Measurements from ENCODE around the gene B4GALT3.

B4GALT3 gene

GRCh38 chr1:161201836-161202712 lies 24.8 kb upstream of the B4GALT3 start, which contains the start of gene NDUFS2:
Gene NDUFS2 (plus strand): TSS chr1:161202367. CDS start chr1:161202386, 19 bp downstream.
- peak; percentile 99 for DNase-seq

DNA sequence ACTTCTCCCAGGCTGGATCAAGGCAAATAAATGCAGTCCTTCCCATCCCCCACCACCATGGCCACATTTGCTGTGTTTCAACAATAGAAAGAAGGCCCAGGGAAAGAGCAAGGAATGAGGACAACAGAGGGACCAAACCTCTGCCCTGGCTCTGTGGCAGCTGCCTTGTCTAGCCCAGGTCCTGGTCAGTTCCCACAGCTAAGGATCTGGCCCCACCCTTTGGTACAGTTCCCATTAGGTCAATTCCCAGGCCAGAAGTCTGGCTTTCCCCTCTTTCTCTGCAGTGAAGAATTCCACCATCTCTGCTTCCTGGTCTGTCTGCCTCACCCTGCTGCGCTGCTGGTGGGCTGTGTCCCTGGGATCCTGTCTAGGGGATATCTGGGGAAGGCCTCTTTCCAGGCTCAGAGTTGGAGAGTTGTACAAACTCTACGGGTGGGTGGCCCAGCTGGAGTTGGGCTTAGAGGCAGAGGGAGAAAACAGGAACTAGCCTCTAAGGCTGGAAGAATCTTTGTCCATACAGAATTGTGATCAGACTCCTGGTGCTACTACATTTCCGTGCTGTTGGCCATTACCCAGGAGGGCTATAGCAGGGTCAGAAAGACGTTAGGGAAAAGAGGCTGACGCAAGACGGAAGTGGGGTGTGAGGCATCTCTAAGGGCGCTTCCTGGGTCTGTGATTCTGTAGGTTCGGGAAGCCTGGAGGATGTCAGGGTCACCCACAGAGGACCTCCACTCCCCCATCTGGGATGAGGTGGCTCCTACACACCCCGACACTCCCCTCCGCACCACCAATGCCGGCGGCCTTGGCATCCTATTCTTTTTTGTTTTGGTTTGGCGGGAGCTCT lies 23.9 kb upstream of the B4GALT3 start:
- DNase-seq = no peak

GRCh38 chr1:161200421-161200991 lies 23.2 kb upstream of the B4GALT3 start:
- no peak for DNase-seq

GRCh38 chr1:161199506-161200139 lies 22.3 kb upstream of the B4GALT3 start:
- no peak for DNase-seq

DNA sequence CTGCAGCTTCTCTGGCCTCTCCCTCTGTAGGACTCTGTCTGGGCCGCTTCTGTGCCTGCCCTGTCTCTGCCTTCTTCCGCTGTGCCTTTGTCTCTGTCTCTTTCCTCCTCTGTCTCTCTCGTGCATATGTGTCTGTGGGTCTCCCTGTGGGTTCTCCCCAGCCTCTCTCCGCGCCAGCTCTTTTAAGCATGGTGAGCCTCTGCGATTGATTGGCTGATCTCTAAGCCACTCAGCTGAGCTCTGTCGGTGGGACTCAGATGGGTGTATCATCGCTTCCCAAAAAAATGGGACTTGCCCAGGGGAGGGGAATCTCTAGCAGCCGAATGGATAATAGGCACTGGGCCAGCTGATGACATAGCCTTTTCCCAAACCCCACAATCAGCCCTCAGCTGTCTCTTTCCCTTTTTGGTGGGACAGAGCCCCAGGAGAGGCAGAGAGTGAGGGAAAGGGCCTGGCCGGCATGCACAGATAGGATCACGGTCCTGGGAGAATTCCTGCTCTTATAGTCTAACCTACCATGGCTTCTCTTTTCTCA lies 21.7 kb upstream of the B4GALT3 start, which contains the start of gene ADAMTS4:
TSS of gene ADAMTS4 (minus strand) at position 158 of the 535 bp plus-strand sequence. CDS start 427 bp downstream, outside the sequence.
- no peak for DNase-seq

DNA sequence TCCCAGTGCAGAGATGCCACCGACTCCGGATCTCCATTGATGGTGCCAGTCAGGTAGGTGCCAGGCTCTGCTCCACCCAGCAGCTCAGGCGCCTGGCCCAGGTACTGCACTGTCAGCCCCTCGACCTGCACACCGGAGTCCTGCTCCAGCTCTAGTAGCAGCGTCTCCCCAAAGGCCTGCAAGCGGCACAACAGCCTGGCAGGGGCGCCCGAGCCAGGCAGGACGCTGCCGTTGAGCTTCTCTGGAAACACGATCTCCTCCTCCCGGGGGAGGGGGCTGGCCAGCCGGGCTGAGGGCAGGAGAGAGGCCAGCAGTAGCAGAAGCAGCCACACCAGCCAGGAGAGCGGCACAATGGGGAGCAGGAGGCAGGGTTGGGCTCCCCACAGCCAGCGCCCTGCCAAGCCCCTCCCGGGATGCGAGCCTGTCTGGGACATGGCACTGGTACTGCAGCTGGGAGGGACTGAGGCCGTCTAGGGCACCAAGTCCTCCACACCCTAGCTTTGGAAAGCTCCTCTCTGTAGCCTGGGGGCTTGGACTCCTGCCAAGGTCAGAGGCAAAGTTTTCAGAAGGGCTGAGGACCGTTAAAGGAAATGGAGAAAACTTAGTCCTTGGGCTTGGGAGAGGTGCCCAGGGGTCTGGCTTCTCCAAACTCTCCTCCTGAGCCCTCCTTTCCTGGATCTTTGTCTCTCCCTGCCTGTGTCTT lies 21.0 kb upstream of the B4GALT3 start:
- DNase-seq = no peak

- DNase-seq = no peak
Measured at GRCh38 chr1:161197560-161198193, 20.4 kb upstream of the B4GALT3 start.

GRCh38 chr1:161196521-161197451 lies 19.5 kb upstream of the B4GALT3 start:
- no peak for DNase-seq

GRCh38 chr1:161196111-161196510 lies 18.8 kb upstream of the B4GALT3 start:
- DNase-seq = no peak

- DNase-seq = no peak
Measured at GRCh38 chr1:161195171-161195570, 17.9 kb upstream of the B4GALT3 start.

- DNase-seq = no peak
Measured at GRCh38 chr1:161193561-161194235, 16.4 kb upstream of the B4GALT3 start.

DNA sequence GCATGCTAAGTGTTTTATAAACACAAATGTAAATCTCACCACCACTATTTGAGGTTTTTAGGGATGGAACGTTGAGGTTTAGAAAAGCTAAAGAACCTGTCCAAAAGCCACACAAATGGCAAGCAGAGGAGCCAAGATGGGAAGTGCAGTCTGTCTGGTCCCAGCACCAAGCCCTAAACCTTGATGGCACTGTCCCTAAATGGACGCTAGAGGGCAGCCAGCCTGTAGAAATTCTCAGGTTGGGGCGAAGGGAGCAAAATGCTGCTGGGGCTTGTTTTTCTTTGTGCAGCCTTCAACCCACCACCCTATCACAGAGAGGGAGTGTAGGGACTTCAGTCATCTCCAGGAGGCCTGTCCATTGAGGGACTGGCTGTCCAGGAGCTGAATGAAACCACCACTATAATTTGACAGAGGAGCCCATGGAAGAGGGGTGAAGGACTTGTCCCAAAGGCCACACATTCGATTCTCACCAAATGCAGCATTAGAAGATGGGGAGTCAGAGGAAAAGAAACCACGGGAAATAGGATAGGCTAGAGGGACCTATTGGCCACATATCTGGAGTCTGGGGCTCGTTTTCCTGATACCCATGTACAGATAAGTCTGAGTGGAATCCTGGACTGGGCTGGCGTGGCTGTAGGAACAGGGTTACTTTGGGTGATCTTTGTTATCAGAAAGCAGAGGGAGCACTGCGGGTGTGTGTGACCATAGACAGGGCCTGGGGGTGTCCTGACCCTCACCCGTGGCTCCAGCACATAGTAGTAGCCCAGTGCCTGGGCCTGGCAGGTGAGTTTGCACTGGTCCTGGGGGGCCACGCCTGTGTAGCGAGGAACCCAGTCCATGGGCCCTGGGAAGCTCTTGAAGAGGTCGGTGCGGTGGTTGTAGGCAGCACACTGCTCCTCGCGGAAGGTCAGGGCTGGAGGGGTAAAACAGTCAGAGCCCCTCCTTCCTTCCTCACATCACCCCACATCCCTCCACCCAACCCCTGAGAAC lies 15.5 kb upstream of the B4GALT3 start:
- peak; percentile 59 for DNase-seq

- DNase-seq = no peak
Measured at GRCh38 chr1:161191971-161192370, 14.7 kb upstream of the B4GALT3 start.

- DNase-seq = no peak
Measured at GRCh38 chr1:161190962-161191521, 13.7 kb upstream of the B4GALT3 start.

GRCh38 chr1:161189036-161189435 lies 11.7 kb upstream of the B4GALT3 start:
- no peak for DNase-seq

- no peak for DNase-seq
Measured at GRCh38 chr1:161188381-161188780, 11.1 kb upstream of the B4GALT3 start.

- DNase-seq = no peak
Measured at GRCh38 chr1:161187311-161187710, 10.0 kb upstream of the B4GALT3 start.

Data from NCI-H187 treated with DMSO at 0.1 percent for 48 hours (cell line).